GM19395 (cell line): ENCODE measurements around the gene LDB3.
A peak's percentile ranks its signal among the peaks of the same experiment; 100 is the strongest.

Experiments
- ATAC-seq: cut with Tn5 transposase; IDR thresholded peaks from one replicate; pipeline ENCODE4 v1.9.1; 2021; ENCODE audit warnings: mild to moderate bottlenecking, moderate library complexity; ENCODE audit not compliant: unreplicated experiment

Gene LDB3

DNA sequence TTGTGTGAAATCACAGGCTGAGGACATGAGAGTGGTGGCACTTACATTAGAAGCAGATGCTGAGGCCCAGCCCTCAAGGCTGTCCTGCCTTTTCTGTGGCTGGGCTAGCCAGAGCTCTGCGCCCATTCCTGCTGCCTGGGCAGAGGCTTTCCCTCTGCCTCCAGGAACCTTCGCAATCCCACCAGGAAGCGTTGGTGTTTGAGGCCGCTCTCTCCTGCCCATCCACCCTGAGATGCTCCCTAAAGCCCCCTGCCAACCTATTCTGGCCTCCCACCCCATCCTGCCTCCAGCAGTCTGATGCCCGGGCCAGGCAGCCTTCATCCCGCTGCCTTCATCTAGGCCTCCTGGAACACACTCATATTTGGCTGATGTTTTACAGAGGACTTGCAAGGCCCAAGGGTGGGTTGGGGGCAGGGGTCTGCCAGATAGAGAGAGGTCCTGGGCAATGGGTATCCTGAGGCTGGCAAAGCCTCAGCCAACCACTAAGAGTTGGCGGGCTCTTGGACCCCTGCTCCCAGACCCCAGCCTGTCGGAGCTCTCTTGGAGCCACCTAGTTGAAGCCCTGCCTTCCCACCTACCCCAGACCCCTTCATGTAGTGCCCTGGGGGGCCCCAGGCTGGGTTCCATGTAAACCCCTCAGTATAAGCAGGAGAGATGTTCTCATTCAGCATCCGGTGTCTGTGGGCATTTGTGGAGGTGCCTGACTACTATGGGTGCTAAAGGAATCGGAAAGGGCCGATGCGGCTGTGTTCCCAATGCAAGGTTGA is 32.7 kb downstream of the LDB3 start:
- no peak for ATAC-seq

DNA sequence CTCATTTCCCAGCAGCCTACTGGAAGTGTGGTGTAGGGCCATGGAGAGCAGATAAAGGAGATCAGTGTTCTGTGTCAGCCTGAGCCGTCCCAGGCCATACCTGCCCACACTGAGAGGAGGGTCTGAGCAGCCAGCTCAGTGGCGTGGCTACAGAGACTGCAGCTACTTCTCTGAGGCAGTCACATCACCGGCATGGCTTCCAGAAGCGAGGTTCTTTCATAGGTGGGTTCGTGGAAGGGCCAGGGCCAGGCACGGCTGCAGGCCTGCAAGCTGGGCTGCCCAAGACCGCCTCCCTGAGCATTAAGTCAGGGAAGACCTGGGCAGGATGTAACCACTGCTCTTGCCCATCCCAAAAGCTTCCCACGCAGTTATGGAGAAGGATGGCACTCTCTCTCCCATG is 34.9 kb downstream of the LDB3 start:
- ATAC-seq = no peak

DNA sequence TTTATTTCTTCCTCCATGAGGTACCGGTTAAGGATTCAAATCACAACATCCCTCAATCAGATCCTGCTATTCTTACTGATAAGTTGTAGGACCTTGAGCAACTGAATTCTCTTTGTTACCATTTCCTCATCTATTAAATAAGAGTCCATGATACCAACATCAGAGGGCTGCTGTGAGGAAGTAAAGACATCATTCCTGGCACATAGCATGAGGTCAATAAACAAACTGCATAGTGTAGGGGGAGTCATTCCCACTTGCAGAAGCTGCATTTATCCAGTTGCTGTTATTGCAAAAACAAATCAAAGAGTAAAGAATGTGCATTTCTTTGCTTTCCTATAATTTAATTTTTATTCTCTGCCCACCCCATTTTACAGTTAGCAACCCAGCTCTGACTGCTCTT is 36.8 kb downstream of the LDB3 start:
- no peak for ATAC-seq

DNA sequence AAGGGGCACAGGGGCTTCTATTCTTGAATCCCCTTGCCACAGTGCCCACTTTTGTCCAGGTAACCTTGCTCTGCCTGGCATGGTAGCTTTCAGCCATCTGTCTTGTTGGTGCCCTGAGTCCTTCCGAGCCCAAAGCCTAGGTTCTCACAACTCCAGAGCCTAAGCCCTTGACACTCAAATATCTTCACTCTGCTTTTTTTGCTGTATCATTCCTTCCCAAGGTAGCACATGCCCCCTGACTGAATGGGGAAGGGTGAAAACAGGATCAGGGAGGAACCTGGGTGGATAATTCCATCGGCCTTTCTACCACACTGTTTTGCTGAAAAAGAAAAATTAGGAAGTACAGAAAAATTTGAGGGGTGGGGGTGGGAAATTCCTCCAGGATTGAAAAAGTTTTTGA is 37.6 kb downstream of the LDB3 start:
- ATAC-seq = no peak

DNA sequence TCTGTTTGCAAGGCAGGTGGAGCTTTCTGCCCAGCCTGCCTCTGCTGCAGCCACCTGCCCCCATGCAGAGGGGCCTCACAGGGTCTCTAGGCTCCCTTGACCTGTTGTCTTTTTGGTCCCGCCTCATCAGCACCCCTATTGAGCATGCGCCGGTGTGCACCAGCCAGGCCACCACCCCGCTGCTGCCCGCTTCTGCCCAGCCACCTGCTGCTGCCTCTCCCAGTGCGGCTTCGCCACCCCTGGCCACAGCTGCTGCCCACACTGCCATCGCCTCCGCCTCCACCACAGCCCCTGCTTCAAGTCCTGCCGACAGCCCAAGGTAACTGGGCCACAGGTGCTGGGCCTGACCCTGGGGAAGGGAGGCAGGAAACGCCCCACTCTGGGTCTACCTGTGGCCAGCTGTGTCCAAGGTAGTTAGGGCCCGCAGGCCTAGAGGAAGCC is 38.1 kb downstream of the LDB3 start:
- ATAC-seq = no peak

DNA sequence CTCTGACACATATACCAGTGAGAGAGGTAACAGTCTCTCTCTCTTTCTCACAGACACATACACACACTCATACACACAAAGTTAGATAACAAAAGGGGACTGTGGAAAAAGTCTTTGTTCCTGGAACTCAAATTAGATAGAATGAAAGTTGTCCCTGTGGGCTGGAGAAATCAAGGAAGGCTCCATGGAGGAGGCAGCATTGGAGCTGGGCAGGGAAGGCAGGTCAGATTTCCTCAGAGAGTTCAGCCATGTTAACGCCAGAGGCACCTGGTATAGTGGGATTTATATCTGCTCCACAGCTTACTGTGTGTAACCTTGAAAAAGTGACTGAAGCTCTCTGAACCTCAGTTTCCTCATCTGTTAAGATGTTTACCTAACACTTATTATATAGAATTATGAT is 38.7 kb downstream of the LDB3 start:
- ATAC-seq = no peak

DNA sequence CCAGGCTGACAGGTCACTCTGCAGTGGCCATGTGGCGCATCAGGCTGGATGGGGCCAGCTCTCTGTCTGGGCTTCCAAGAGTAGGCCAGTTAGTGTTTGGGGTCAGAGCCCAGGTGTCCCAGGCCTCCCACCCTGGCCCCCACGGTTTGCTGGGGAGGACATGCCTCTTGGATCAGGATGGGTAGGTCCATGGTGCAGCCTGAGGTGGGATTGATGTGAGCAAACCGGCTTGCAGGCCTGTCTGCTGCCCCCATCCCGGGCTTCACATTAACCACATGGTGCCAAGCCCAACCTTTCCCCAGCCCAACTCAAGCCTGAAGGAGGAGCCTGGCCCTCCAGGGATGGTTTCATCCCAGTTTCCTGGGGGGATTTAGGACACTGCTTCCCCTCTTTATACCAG is 39.2 kb downstream of the LDB3 start:
- no peak for ATAC-seq

DNA sequence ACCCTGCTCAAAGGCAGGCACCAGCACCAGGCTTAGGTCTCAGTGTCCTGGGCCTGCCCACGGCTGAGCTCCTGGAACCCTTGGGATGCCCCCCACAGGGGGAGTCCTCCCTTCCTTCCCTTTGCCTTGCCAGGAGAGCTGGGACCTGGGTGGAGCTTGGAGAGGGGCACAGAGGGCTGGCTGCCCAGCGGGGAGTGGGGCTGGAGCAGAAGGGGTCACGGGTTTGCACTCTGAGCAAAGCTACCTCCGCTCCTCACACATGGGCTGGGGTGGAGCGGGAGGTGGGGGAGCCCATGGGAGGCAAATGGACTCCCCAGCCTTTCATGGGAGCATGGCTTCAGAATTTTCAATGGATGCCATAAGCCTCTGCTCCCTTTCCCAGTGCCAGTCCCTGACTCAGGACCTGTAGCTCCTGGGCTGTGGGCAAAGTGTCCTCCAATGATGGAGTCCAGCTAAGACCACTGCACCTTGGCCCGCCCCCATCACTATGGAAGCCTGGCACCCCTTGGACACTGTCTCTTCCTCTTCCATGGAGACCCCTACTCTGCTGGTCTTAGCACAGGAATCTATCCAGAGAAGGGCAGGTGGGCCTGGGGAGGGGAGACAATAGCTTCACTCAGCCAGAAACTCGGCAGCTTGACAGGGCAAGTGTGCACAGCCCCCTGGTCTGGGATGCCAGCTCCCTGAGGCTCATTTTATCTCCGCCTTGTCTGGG is 39.9 kb downstream of the LDB3 start:
- ATAC-seq = no peak

DNA sequence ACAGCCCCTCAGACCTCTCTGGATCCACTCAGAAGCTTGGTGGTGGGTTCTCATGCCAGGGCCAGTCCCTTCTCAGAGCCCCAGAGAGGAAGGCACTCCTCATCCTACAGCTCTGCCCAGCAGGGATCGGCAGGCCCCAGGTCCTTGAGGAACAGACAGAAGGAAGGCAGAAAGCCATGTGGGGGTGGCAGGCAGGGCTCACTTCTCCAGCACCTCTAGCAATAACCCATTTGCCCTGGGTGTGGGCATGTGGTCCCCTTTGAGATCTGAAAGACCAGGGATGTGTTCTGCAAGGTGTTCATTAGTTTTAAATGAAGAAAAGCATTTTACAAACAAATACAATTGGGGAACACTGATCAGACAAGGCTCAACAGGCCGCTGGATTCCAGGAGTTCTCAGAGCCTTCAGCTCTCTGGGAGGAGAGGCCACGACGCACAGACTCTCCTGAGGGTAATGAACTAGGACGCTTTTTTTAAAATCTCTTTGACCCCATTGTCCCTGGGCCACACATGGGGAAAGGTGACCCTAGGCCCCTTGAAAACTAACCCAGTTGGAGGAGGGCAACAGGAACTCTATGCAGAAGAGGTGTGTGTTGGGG is 40.6 kb downstream of the LDB3 start:
- ATAC-seq = no peak

DNA sequence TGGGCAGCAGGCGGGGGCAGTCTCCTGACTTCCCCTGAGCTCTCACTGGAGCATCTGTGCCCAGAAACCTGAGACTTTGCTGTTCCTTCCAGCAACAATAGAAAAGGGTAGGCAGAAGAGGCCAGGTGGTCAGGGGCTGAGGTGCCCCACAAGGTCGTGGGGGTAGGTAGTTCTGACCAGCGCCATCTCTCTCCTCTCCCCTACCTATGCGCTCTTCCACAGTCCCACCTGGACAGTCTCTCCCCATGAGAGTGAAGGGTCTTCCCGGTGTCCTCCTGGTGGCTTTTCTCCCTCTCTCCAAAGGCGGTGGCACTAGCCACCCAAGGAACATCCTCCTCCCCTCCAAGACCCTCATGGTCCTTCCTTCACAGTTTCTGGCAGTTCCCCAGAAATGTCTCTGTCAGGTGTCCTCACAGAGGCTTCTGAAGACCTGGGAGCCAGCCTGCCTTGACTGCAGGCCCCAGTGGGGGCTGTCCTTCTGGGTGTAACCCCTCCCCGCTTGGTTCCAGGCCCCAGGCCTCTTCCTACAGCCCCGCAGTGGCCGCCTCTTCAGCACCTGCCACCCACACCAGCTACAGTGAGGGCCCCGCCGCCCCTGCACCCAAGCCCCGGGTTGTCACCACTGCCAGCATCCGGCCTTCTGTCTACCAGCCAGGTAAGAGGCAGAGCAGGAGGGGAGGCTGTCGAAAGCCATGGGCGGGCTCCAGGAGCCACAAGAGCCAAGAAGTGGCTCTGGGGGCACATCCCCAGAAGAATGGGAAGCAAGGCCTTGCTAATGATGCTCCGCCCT is 41.3 kb downstream of the LDB3 start:
- ATAC-seq = no peak

DNA sequence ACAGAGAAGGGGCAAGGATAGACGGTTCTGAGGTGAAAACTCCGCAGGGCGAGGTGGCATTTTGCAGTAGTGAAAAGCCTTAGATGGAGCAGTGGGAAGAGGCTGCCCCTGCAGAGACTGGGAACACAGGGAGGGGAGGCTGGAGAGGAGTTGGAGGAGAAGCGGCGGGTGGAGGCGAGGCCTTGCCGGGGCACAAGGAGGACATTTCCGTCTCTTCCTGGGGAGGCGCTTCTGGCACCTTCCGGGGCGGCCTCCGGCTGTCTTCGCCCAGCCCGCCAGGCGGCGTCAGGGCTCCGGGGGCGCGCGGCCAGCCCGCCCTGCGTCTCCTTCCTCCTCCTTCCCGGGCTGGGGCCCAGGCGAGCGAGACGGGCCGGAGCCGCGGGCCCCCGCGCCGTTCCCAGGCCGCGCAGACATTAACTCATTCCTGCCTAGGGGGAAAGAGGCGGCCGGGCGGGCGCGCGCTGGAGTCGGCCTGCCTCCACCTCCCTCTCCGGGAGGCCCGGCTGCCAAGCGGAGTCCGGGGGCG is 42.7 kb downstream of the LDB3 start:
- ATAC-seq = peak; percentile 79

DNA sequence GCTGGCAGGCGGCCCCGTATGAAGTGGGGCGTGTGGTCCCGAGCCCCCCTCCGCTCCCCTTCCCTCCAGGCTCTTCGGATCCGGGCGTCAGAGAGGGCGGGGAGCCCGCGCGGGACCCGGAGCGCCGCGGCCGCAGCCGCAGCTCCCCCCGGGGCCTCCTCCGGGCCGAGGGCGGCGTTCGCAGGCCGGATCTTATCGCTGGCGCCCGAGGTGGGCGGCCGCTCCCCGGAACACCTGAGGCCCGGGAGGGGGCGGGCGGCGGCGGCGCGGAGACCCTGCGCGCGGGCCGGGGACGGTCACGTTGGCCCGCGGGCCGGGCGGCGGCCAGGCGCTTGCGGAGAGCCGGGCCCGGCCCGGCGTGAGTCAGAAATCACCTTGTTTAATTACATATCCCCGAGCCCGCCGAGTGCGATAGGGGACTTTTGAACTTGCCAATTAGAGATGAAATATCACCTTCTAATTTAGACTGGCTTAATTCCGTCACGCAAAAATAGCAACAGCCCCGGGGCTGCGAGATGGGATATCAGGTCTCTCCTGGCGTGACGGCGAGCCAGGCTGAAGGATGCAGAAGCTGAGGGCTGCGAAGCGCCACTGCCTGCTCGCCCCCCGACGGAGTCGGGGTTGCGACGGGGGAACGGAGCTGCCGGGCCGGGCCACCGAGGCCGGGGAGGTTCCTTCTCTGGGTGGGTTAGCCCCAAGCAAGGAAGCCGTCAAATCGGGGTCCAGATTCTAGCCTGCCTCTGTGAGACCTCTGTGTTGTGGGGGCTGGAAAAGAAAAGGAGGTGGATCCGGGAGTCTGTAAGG is 43.4 kb downstream of the LDB3 start:
- ATAC-seq = peak; percentile 44

DNA sequence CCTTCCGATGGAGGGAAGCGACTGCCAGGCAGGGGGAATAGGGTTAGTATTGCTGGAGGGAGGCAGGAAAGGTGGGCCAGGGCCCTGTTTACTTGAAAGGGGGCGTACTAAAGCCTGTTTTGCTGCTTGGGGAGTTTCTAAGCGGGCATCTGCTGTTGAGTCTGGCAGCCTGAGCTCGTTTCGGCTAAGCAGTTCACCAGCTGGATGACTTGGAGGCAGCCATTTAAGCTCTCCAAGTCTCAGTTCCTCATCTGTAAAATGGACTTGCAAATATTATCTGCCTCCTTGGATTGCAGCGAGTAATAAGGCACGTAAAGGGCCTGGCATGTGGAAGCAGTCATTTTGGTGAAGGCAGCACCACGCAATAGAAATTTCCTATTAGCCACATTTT is 44.0 kb downstream of the LDB3 start:
- peak; percentile 37 for ATAC-seq

DNA sequence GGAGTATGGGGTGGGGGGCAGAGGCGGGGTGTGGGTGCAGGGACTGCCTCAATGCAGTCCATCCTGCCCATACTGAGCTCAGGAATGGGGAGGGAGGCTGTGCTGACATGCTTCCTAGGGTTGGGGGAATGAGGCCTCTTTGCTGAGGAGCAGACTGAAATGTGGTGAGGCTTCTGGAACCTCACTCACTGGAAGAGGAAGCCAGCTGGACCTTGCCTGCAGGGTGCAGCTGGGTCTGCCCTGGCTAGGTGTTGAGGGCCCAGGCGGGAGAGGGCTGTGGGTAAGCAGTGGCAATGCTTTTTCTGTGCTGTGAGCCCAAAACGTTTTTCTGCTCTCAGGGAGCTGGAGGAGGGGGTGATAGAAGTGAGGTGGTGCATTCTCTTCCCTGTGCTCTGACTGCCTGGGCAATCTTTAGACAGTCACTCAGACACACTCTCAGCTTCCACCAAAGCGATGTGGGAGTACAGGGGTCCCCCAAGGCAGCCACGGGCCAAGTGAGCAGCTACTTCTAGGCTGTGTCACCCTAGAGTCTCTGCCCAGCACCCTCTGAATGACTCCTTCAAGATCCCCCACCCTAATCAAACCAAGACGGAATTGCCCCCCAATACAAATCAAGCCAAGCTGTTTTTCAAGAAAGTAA is 47.0 kb downstream of the LDB3 start:
- ATAC-seq = no peak

DNA sequence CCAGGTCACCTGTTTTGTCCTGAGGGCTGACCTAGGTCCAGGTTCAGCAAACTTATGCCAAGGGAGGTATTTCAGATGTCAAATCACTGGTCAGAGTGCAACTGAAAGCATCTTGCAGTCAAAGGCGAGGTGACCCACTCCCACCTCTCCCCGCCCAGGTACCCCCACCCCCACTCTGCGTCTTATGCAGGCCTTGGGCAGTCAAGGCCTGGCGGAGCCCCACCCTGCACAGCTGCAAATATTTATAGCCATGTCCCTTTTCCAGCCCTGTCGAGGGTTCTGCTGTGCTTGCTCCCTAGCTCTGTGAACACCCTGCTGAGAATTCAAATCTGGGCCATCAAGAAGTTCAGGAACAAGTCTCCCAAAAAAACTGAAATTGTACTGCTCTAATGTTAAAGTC is 47.5 kb downstream of the LDB3 start:
- no peak for ATAC-seq

DNA sequence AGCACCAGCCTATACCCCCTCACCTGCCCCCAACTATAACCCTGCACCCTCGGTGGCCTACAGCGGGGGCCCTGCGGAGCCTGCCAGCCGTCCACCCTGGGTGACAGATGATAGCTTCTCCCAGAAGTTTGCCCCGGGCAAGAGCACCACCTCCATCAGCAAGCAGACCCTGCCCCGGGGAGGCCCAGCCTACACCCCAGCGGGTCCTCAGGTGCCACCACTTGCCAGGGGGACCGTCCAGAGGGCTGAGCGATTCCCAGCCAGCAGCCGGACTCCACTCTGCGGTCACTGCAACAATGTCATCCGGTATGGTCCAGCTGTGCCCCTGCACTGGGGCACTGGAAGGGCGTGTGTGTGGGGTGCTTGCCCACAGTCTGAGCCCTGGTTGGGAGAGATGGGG is 48.2 kb downstream of the LDB3 start:
- ATAC-seq = no peak

DNA sequence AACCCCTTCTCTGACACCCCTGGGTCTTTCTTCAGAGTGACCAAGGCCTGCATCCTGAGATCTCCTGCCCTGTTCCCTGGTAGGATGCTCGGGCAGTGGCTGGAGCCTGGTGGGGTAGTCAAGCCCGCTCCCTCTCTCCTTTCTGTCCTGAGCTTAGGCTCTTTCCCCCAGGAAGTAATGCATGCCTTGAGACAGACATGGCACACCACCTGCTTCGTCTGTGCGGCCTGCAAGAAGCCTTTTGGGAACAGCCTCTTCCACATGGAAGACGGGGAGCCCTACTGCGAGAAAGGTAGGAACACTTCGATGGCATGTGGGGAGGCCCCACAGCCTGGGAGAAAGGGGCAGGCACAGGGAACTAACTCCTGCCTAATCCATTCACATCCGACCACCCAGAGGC is 50.2 kb downstream of the LDB3 start:
- no peak for ATAC-seq

DNA sequence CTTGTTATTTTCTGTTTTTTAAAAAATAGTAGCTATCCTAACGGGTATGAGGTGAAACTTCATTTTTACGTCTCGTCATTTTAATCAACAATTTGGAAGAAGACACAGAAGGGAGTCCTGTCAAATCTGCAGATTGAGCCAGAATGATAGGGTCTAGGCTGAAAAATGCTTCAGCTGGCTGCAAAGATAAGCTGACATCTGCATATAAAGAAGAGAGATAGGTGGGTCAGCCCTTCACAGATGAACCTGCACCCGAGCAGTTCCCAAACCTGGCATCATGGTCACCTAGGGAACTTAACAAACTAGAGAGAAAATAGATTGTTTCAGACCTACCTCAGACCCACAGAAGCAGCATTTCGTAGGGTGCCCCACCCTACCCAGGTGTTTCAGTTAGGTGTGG is 52.9 kb downstream of the LDB3 start:
- no peak for ATAC-seq

DNA sequence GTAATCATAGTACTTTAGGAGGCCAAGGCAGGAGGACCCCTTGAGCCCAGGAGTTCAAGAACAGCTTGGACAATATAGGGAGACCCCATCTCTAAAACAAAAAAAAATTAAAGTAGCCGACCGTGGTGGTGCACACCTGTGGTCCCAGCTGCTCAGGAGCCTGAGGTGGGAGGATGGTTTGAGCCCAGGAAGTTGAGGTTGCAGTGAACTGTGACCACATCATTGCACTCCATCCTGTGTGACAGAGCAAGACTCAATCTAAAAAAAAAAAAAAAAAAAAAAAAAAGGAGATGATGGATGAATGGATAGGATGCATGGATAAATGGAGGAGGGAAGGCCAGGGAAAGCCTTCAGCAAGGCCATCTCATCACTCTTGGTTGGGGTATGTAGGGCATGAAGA is 54.7 kb downstream of the LDB3 start:
- ATAC-seq = no peak

DNA sequence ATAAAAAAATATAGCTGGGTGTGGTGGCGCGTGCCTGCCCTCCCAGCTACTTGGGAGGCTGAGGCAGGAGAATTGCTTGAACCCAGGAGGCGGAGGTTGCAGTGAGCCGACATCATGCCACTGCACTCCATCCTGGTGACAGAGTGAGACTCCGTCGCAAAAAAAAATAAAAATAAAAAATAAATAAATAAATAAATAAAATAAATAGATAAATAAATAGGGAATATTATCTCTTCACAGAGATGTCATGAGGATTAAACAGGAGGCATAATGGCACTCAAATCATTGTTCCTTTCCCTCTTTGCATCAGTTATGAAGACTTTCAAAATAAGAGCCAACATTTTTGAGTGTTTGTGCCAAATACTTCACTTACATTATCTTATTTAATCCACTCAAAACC is 56.1 kb downstream of the LDB3 start:
- no peak for ATAC-seq
